Stomach (tissue), 9 donors: ENCODE results near the gene ECM2. TPM values are rescaled to one million over a fixed set of nuclear protein-coding genes. Genes with fewer than 3 reads are reported as not detected.

Source experiments
- DNase-seq, 2 donors: peaks; one replicate each; pipeline versions ENCODE4 v3.0.0 to v3.0.0-alpha.2; 2013 to 2019
- H3K27ac ChIP-seq, 5 donors: fragments of 200-600 bp in 4 of 5; sonication (generic) in 4 of 5; one replicate each; pipeline ENCODE4 v1.5.1; 2013 to 2019; ENCODE audit warnings: mild to moderate bottlenecking in 1 of 5, moderate library complexity in 1 of 5
- H3K27me3 ChIP-seq, 3 donors: fragments of 200-600 bp; sonication (generic); one replicate each; pipeline ENCODE4 v1.5.1; 2017 to 2019; ENCODE audit warnings: mixed run types in 1 of 3
- H3K36me3 ChIP-seq, 4 donors: fragments of 200-600 bp; sonication (generic); 1 replicate in 3 of 4; 2 replicates in 1 of 4; pipeline ENCODE4 v1.5.1; 2016 to 2019
- H3K4me1 ChIP-seq, 4 donors: fragments of 200-600 bp; sonication (generic); one replicate each; pipeline ENCODE4 v1.5.1; 2016 to 2019
- H3K4me3 ChIP-seq, 4 donors: fragments of 200-600 bp; sonication (generic) in 3 of 4; one replicate each; pipeline ENCODE4 v1.5.1; 2016 to 2019; ENCODE audit warnings: mild to moderate bottlenecking in 1 of 4
- H3K9me3 ChIP-seq, 4 donors: fragments of 200-600 bp; sonication (generic); one replicate each; pipeline ENCODE4 v1.5.1; 2016 to 2019
- CTCF ChIP-seq, 7 experiments: fragments of 450-650 bp in 4 of 7; fragments of 200-600 bp in 3 of 7; sonication (generic) in 3 of 7; IDR thresholded peaks; one replicate each; pipeline ENCODE4 v1.5.1; 2016 to 2019; ENCODE audit warnings: antibody characterized with exemption in 7 of 7, control low read depth in 2 of 7, mild to moderate bottlenecking in 1 of 7
- EP300 ChIP-seq: sonication (generic); formaldehyde crosslinking; IDR thresholded peaks from one replicate; pipeline ENCODE4 v1.6.1; 2017; ENCODE audit warnings: antibody characterized with exemption
- POLR2A ChIP-seq, 4 donors: fragments of 450-650 bp; IDR thresholded peaks; one replicate each; pipeline ENCODE4 v1.6.1; 2016; ENCODE audit warnings: antibody characterized with exemption in 4 of 4, control low read depth in 2 of 4, mild to moderate bottlenecking in 1 of 4, moderate library complexity in 1 of 4
- POLR2AphosphoS5 ChIP-seq, 3 donors: sonication (generic); formaldehyde crosslinking; IDR thresholded peaks; one replicate each; pipeline ENCODE4 v1.6.1; 2016; ENCODE audit warnings: antibody characterized with exemption in 3 of 3
- WGBS, 5 donors: extraction: QIAGEN DNeasy Blood & Tissue Kit in 3 of 5; methylation state at CpG; one replicate each; pipeline versions ENCODE4 v1.1.5 to v1.1.7; 2013 to 2018; 5-methylcytosine and 5-hydroxymethylcytosine counted together
- intact Hi-C: fragments of 100-400 bp; cut with DNase I; formaldehyde crosslinking; loops from one replicate; pipeline ENCODE4 v1.15.1; 2023; ENCODE audit warnings: low total_unique reads
- polyA plus RNA-seq, 3 donors: library from polyadenylated mRNA; stranded (reverse); fragments of 200-250 nt; gene quantifications; one replicate each; pipeline ENCODE4 v1.2.3, GENCODE V29; 2013
- total RNA-seq, 5 donors: library from RNA; depleted of rRNA; stranded (reverse); fragments of >200 nt; gene quantifications; one replicate each; pipeline versions ENCODE4 v1.1.0 to v1.2.3, GENCODE V29; 2014 to 2016
- donor health status: healthy with polysubstance abuse.
- donor health status: Bipolar disorder and iron deficiency.
- donor health status: healthy.

ECM2 gene
- total and polyA plus RNA-seq, 8 donors = 0.14 to 22.6 (median 1.0) TPM; not detected in 2

DNA sequence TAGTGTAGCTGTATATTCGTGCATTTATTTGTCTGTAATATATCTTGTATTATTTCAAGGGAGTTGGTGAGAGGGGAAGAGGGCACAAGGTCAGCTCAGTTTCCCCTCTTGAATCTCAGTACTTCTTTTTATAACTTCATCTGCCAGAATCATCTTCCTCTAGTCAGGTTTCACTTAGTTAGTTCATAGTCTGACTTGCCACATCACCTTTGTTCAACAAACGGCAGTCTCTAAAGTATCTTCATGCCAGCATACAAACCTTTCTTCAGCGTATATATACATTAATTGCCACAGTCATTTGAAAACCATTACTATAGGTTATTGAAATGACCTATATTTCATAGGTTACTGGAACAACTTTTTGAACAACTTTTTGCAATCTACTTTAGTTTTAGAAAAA, 1.6 kb downstream of the ECM2 start:
- 77 to 92% (median 86%) methylated on average over 3 of the region's 3 CpGs for WGBS, 5 donors
- H3K27me3 ChIP-seq = no peaks in the 10 kb centered on the region
- no peak for TF ChIP-seq POLR2A (IDR thresholded peaks at IDR 0.05)
- TF ChIP-seq EP300 = no peak
- H3K36me3 ChIP-seq = no peaks in the 10 kb centered on the region
- H3K9me3 ChIP-seq = peaks cover 0 to 6% (median 0%) of the 10 kb centered on the region in 4 donors
- no peak for DNase-seq
- no peak overlapping the region for H3K4me3 ChIP-seq
- intact Hi-C loops = no loop called here
- H3K27ac ChIP-seq = no peak overlapping the region
- H3K4me1 ChIP-seq = peaks cover 0 to 29% (median 4%) of the 10 kb centered on the region in 4 donors

DNA sequence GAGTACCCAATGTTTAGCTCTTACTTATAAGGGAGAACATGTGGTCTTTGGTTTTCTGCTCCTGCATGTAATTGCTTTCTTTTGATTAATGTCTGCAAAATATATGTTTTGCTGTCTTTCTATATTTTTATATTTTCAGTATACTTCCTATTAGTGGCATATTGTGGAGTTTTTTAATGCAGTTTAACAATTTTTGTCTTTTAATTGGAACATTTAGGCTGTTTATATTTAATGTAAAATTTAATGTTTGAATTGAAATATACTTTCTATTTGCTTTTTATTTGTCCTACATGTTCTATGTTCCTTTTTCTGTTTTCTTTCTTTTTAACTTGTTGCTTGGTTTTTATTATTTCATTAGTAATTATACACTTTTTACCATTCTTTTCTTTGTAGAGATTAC, 4.9 kb downstream of the ECM2 start:
- H3K4me1 ChIP-seq = peaks cover 0 to 12% (median 1%) of the 10 kb centered on the region in 4 donors
- no peak overlapping the region for H3K27ac ChIP-seq
- no peak for TF ChIP-seq POLR2A (IDR thresholded peaks at IDR 0.05)
- TF ChIP-seq POLR2AphosphoS5 (IDR thresholded peaks at IDR 0.05) = no peak
- TF ChIP-seq EP300 = no peak
- no peak for TF ChIP-seq CTCF (IDR thresholded peaks at IDR 0.05)

DNA sequence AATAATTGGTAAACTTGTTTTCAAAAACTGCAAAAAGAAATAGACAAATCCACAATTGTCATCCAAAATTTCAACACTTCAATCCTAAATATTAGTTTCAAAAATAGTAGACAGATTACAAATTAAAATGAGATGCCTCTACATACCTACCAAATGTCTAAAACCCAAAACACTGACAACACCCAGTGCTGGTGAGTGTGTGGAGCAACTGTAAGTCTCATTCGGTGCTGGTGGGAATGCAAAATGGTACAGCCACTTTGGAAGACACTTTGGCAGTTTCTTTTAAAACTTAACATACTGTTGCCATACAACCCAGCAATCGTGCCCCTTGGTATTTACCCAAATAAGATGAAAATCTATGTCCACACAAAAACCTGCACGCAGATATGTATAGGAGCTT, 6.7 kb downstream of the ECM2 start:
- TF ChIP-seq POLR2A (IDR thresholded peaks at IDR 0.05) (no peak), EP300 (no peak), POLR2AphosphoS5 (IDR thresholded peaks at IDR 0.05) (no peak), CTCF (IDR thresholded peaks at IDR 0.05) (no peak)
- no peak for DNase-seq
- intact Hi-C loops = no loop called here
- Histone ChIP-seq H3K36me3 (no peaks in the 10 kb centered on the region), H3K27me3 (no peaks in the 10 kb centered on the region), H3K9me3 (peaks cover 0 to 6% (median 0%) of the 10 kb centered on the region in 4 donors), H3K27ac (no peak overlapping the region), H3K4me3 (no peak overlapping the region), H3K4me1 (peaks cover 0 to 2% (median 0%) of the 10 kb centered on the region in 4 donors)
- WGBS, 5 donors = 94 to 96% (median 96%) methylated on average over 3 of the region's 3 CpGs

More for the DNA sequence above, 4.9 kb downstream of the ECM2 start:
- DNase-seq = no peak
- no peaks in the 10 kb centered on the region for H3K36me3 ChIP-seq
- H3K27me3 ChIP-seq = no peaks in the 10 kb centered on the region
- intact Hi-C loops = no loop called here
- H3K9me3 ChIP-seq = peaks cover 0 to 6% (median 0%) of the 10 kb centered on the region in 4 donors
- no peak overlapping the region for H3K4me3 ChIP-seq

DNA sequence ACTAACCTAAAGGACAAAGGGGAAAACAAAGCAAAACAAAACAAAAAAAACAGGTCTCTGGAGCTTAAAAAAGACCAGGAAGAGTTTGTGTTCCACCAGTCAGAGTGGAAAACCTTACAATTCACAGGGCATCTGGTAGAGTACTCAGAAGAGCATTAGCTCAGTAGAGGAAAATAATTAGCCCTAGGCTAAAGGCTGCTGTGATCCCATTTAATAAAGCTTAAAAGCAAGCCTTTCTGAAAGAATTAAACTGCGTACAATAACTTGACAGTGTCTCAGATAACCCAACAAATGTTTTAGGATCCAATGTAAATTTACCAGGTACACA, 7.3 kb downstream of the ECM2 start:
- Histone ChIP-seq H3K27me3 (no peaks in the 10 kb centered on the region), H3K4me1 (no peaks in the 10 kb centered on the region), H3K36me3 (no peaks in the 10 kb centered on the region), H3K4me3 (no peak overlapping the region), H3K9me3 (peaks cover 0 to 6% (median 0%) of the 10 kb centered on the region in 4 donors), H3K27ac (no peak overlapping the region)
- DNase-seq = no peak
- intact Hi-C loops = no loop called here
- TF ChIP-seq POLR2A (IDR thresholded peaks at IDR 0.05) (no peak), POLR2AphosphoS5 (IDR thresholded peaks at IDR 0.05) (no peak), EP300 (no peak)
- WGBS, 5 donors = 80 to 98% (median 84%) methylated on average over 1 of the region's 1 CpG

GRCh38 chr9:92527832-92528521, 7.8 kb downstream of the ECM2 start:
- no peak for DNase-seq
- WGBS, 5 donors = 91 to 95% (median 92%) methylated on average over 4 of the region's 4 CpGs
- H3K36me3 ChIP-seq = no peaks in the 10 kb centered on the region
- H3K4me3 ChIP-seq = no peak overlapping the region
- TF ChIP-seq EP300 (no peak), POLR2A (IDR thresholded peaks at IDR 0.05) (no peak), POLR2AphosphoS5 (IDR thresholded peaks at IDR 0.05) (no peak), CTCF (IDR thresholded peaks at IDR 0.05) (no peak)
- H3K27ac ChIP-seq = no peak overlapping the region
- H3K27me3 ChIP-seq = no peaks in the 10 kb centered on the region
- peaks cover 0 to 6% (median 0%) of the 10 kb centered on the region in 4 donors for H3K9me3 ChIP-seq
- H3K4me1 ChIP-seq = no peaks in the 10 kb centered on the region
- intact Hi-C loops = no loop called here
